Right ventricle myocardium superior (tissue), 1 donor: ENCODE results near the gene KHDRBS2. TPM values are rescaled to one million over a fixed set of nuclear protein-coding genes. Genes with fewer than 3 reads are reported as not detected.

Experiments used
- ATAC-seq: fragments of 200-7000 bp; cut with Tn5 transposase; one replicate; pipeline ENCODE4 v1.9.1; 2020; ENCODE audit warnings: mild to moderate bottlenecking; ENCODE audit not compliant: poor library complexity
- DNase-seq: peaks from one replicate; pipeline ENCODE4 v3.0.0-alpha.2; 2020
- intact Hi-C: fragments of 100-400 bp; cut with DNase I; formaldehyde crosslinking; loops from one replicate; pipeline ENCODE4 v1.11.2; 2022
- total RNA-seq: library from RNA; stranded (reverse); fragmentation: NEBNext Ultra II Directional; extraction: Animal tissue kit (Norgen Biotek cat#: 25700); gene quantifications from one replicate; pipeline ENCODE4 v1.2.1, GENCODE V29; 2021
- donor health status: DM: no; HTN: yes; CAD: no; lungs with severe emphysema.

Gene KHDRBS2
- total RNA-seq, 1 donor from 2014 or later, result not detected

DNA sequence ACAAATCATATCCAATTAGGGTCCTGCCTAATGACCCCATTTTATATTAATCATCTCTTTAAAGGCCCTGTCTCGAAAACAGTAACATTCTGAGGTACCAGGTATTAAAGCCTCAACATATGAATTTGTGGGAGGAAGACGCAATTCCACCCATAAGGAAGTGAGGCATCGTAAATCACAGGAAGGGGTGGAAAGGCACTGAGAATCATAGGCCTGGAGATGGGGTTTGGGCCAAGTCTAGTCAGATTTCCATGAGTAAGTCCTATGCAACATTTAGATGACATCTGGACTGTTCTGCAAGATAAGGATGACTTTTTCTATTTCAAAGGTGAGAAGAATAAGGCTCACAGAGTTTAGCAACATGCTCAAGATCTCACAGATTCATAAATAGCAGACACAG, 534.0 kb downstream of the KHDRBS2 start:
- ATAC-seq, result no peak
- intact Hi-C loops, result no loop called here
- no peak for DNase-seq

DNA sequence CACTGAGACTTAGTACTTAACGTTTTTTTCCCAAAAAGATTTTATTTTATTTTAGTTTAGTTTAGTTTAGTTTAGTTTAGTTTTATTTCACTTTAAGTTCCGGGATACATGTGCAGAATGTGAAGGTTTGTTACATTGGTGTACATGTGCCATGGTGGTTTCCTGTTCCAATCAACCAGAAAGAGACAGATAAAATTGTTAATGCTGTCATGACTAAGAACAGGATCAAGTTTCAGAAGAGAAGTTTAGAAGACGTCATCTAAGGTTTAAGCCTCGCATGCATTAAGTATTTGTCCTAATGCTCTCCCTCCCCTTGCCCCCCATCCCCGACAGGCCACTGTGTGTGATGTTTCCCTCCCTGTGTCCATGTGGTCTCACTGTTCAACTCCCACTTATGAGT, 540.0 kb downstream of the KHDRBS2 start:
- ATAC-seq (no peak), DNase-seq (no peak)
- intact Hi-C loops, result no loop called here

DNA sequence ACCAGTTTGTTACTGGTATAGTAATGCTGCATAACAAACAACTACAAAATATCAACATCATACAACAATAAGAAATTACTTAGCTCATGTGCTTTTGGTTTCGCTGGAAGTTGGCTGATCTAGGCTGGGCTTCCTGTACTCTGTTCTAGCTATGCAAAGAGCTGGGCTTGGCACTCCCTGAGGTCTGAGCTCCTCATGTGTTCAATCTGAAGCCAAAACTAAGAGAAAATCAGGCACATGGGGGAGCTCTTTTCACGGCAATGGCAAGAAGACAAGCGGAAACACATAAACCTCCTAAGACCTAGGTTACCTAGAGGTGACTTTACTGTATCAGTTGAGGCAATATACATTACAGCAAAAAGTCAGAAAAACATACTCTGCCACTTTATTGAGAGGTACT, 574.2 kb downstream of the KHDRBS2 start:
- no peak for DNase-seq
- no peak for ATAC-seq
- intact Hi-C loops, result no loop called here

DNA sequence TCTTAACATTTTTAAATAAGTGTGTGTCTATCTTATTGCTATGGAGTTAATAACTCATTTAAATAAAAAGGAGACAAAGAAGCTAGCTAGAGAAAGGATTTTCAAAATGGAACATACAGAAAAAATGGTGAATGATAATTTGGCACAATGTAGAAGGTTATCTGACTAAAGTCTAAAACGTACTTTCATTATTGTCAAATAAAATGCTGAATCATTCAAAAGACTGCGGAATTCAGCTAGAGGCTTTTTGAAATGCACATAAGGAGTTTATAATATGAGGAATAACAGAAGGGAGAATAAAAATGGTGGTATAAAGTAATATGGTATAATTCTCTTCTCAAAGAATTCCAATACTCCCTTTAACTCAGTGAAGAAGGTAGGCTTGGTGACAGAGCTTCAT, 597.9 kb downstream of the KHDRBS2 start:
- intact Hi-C loops, result no loop called here
- DNase-seq (no peak), ATAC-seq (no peak)

DNA sequence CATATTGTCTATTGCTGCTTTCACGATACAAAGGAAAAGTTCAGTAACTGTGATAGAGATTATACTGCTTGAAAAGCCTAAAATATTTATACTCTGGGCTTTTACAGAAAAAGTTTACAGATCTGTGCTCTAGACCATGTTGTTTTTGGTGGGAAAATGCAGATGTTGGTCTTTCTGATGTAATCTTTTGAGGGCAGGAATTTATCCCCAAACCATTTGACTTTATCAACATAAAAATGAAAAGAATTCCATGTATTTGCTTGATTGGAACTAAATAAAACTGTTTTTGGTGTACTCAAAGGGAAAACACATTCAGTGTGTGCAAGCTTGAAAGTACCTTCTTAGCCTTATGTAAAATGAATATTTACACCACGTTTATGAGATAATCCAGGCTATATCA, 603.5 kb downstream of the KHDRBS2 start:
- no peak for ATAC-seq
- intact Hi-C loops, result no loop called here

DNA sequence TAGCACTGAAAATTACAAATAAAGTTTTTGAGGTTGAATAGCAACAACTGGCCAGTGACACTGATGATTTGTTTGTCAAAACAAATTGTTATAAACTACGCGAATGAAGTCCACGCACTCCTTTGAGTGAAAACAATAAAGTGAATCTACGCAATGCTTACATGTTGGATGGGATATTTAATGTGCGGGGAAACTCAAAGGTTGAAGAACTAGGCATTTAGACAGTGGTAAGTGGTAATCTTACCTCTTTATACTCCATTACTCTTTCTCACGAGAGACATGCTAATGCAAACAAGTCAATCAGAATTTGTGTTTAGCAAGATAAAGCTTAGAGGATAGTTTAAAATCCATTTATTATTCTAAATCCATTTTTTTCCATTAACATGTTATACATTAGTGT, 606.4 kb downstream of the KHDRBS2 start:
- DNase-seq, result no peak
- intact Hi-C loops, result no loop called here
- ATAC-seq, result no peak

More for the DNA sequence above, 603.5 kb downstream of the KHDRBS2 start:
- DNase-seq, result no peak

DNA sequence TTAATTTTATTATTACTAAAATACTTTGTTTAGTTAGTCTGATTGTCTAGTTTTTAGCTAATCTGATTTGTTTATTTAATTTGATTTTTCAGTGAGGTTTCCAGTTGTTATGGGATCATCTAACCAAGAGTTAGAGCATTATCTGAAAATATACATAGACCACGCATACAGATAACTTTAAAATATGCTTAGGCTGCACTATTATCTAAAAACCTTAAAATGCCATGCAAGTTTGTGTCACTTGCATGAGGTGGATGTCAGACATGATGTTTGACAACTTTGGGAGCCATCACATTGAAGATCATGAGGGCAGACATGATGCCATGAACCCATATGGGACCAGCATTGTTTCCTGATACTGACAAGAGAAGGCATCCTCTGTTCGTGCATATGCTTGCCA, 610.3 kb downstream of the KHDRBS2 start:
- DNase-seq (no peak), ATAC-seq (no peak)
- intact Hi-C loops, result no loop called here

DNA sequence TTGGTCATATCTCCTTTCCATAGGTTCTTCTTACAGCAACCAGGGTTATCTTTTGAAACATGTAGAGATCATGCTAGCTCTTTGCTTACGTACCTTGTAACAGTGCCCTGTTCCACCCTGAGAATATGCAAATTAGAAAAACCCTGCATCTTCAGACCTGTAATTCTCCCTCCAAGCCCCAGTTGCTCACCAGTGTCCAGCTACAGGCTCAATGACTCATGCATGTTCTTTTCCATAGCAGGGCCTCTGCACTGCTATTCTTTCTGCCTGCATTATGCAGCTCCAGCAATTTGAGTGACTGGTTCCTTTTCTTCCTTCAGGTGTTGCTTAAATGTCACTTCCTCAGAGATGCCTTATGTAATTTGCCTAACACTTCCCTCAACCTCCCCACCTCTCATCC, 636.2 kb downstream of the KHDRBS2 start:
- DNase-seq (no peak), ATAC-seq (no peak)
- intact Hi-C loops, result no loop called here

DNA sequence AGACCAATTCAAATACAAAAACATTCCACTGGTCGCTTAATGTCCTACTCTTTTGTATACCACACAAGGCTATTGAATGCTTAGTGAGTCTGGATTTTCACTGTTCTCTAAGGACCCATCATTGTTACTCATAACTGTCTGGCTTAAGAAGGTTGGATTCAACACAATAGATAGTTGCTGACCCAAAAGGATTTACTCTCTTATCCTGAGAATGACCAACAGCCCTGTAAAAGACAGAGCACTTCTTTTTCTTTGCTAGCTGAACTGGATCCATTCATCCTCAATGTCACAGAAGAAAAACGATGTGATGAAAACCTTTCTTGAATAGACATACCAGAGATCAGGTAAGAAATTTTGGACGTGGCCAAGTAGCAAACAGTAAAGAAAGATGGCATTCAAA, 645.6 kb downstream of the KHDRBS2 start:
- ATAC-seq (no peak), DNase-seq (no peak)
- intact Hi-C loops, result no loop called here
